HG03521 (cell line): ENCODE data around the gene SP8.

ENCODE experiments used
- ATAC-seq: cut with Tn5 transposase; IDR thresholded peaks from one replicate; pipeline ENCODE4 v1.9.1; 2021; ENCODE audit warnings: mild to moderate bottlenecking, moderate library complexity; ENCODE audit not compliant: unreplicated experiment

Gene SP8

GRCh38 chr7:20776942-20777341 is 9.7 kb downstream of the SP8 start:
- ATAC-seq = no peak

DNA sequence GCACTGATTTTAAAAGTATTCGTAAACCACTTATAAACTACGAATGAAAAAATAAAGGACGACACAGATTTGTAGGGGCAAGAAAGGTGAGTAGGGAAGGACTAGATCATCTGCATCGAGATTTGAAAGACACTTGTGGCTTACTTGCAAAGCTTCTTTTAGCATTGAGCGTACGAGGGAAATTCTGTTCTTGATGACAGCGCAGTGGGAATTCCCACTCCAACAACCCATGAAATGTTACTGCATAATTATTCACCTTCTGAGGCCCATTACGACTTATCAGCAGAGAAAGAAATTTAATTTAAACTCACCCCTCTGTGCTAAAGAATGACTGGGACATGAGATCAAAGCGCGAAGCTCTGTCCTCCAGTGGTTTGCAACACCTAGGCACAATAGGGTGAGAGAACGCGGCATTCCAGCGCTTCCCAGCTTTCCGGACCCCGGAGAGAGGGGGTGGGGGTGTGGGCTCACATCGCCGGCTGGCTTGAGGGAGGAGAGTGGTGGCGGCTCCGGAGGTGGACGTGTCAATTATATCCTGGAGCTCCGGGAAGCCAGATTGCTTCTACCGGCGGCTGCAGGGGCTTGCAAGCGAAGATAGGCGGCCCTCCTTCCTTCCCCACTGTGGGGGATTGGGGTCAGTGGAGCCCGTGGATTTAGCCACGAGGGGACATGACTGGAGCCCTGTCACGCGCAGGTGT is 10.3 kb downstream of the SP8 start:
- ATAC-seq = no peak

DNA sequence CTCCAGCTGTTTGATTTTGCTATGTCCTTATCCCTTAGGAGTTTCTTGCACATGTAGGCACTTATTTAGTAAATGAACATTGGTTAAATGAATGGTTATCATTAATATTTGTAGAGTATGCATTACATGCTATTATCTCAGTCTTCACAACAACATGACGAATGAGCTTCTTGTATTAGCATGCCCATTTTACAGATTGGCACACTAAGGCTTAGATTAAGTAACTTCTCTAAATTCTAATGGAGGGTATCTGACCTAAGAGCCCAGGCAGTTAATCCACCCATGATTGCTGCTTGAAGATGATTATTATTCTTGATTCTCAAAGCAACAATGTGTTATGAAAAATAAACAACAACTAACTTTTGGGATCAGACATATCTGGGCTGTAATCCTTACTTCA is 32.7 kb downstream of the SP8 start:
- no peak for ATAC-seq

DNA sequence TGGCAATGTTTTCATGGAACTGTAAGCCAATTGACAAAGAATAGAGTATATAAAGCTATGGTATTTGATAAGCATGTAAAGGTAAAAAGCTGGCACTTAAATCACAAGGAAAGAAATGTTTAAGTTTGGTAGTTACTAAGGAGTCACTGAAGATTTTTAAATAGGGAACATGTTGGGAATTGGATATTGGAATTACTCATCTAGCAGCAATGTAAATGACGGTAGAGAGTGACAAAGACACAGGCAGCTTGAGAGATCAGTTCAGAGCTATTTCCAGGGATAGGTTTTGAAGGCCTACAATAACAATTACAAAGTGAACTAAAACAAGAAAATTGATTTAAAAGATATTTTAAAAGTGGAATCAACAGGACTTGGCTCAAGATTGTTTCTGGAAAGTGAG is 36.8 kb downstream of the SP8 start:
- no peak for ATAC-seq

- no peak for ATAC-seq
Observed at GRCh38 chr7:20748853-20749252, 37.8 kb downstream of the SP8 start.

DNA sequence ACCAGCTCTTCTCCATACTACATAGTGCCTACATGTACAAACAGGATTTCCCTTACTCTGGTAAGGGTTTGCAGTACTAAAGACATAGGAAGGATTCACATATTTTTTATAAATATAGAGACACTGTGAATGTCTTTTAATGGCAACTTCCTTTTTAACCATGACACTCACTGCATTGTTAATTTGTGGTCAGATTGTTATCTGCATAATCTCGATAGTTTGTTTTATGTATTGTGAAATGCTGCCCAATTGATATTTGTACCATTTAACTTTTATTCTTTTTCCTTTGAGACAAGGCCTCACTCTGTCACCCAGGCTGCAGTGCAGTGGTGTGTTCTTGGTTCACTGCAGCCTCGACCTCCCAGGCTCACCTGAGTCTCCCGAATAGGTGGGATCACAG is 39.7 kb downstream of the SP8 start:
- no peak for ATAC-seq

GRCh38 chr7:20745702-20746101 is 41.0 kb downstream of the SP8 start:
- ATAC-seq = no peak

DNA sequence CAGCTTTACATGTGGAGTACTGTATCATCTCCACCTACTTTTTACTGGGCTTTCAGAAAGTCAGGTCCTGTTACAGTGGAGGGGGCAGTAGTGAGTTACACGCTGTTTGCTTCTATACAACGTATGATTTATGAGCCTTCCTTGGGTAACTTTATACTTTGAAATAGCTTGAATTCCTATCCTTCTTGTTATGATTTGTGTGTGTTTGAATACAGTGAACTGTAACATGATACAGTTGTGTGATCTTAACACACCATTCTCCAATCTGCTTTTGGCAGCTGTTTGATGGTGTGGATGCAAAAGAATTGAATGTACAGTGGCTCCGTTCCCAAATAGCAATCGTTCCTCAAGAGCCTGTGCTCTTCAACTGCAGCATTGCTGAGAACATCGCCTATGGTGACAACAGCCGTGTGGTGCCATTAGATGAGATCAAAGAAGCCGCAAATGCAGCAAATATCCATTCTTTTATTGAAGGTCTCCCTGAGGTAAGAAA is 41.7 kb downstream of the SP8 start:
- no peak for ATAC-seq

DNA sequence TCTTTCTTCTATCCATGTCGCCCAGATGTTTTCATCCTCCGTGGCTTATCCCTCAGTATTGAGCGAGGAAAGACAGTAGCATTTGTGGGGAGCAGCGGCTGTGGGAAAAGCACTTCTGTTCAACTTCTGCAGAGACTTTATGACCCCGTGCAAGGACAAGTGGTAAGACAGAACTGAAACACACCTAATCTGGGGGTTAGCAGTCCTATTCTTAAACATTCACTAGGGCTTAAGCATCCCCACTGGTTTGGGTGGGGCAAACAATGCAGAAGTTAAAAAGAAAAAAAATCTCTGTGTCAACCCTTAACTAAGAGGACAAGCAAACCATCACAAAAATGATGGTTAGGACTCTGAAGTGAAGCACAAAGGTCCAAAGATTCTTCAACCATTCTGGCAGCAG is 43.8 kb downstream of the SP8 start:
- ATAC-seq = no peak

- no peak for ATAC-seq
Observed at GRCh38 chr7:20741801-20742200, 44.9 kb downstream of the SP8 start.

- ATAC-seq = no peak
Observed at GRCh38 chr7:20738518-20739481, 47.9 kb downstream of the SP8 start.

GRCh38 chr7:20737840-20738448 is 48.7 kb downstream of the SP8 start:
- ATAC-seq = no peak

DNA sequence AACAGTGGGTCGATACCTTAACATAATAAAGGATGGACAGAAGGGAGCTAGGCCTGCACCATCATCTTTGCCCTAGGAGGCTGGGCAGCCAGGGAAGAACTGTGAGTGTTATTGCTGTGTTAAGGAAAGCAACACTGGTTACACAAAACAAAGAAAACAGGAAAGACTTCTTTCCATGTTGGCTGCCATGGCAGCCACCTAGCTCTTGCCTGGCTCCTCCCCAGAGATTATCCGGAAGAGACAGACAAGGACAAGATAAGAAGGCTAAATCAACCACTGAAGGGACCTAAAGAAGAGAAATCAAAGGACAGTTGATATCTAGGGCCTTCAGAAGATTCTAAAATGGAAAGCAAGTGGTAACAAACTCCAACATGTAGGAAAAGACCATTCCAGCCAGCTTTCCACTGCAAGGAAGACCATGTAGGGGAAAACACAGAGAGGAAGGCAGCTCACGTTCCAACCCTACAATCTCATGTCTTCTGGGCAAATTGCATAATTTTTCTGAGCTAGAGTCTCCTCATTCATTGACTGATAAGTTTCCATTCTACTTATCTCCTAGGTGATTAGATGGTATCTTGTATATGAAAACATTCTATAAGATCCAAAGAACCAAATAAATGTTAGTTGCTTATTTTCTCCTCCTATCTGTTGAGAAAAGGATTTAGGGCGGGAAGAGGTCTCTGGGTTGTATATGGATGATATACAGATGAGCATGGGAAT is 51.2 kb downstream of the SP8 start:
- no peak for ATAC-seq
